Measurements from ENCODE around the gene CHIT1.

The CHIT1 gene

DNA sequence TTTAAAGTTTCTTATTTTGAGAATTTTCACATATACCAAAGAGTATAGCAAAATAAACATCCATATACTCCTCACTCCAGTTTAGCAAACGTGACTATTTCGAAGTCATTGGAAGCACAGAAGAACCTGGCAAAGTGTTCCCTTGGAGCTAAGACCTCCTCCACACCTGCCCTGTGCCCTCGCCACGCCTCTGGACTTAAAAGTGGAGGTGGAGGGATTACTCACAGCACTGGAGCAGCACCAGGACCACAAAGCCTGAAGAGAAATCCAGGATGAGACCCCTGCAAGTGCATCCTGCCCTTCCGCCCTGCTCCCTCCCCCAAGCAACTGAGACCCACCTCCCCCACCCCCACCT is 43.4 kb downstream of the CHIT1 start:
- Histone ChIP-seq H3K4me3 (no peak overlapping the region), H3K27me3 (ENCODE audit: low read depth) (peaks cover 3% of the 10 kb centered on the region; the same call in 1 of the 2 replicates), H3K36me3 (replicated peaks) (no peaks in the 10 kb centered on the region), H3K9me3 (no peaks in the 10 kb centered on the region), H3K4me1 (no peaks in the 10 kb centered on the region)
- in situ Hi-C loops (cut with MboI; ENCODE audit: low sequenced_read_pairs) = no loop called here
- no peak for DNase-seq (ENCODE audit: low spot score in 2 of 2)

DNA sequence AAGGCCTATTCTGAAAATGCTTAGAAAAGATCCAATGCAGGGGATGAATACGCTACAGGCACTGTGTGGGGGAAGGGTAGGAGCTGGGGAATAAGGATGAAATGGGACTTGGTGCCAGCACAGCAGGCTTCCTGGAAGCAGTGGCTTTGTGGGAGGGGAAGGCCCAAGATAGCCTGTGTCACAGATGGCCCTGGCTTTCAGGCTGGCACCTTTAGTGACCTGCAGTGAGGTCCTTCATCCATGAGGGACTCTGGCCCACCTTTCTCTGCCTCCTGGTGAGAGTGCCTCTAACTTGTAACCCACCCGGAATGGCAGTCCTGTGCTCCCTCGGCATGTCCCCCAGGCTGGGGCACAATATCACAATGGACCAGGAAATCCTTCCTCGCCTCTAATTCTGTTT is 43.9 kb downstream of the CHIT1 start:
- Histone ChIP-seq H3K27me3 (ENCODE audit: low read depth) (peaks cover 3% of the 10 kb centered on the region; the same call in 1 of the 2 replicates), H3K36me3 (replicated peaks) (no peaks in the 10 kb centered on the region), H3K4me3 (no peak overlapping the region), H3K9me3 (no peaks in the 10 kb centered on the region), H3K4me1 (no peaks in the 10 kb centered on the region)
- no peak for DNase-seq (ENCODE audit: low spot score in 2 of 2)
- in situ Hi-C loops (cut with MboI; ENCODE audit: low sequenced_read_pairs) = no loop called here

DNA sequence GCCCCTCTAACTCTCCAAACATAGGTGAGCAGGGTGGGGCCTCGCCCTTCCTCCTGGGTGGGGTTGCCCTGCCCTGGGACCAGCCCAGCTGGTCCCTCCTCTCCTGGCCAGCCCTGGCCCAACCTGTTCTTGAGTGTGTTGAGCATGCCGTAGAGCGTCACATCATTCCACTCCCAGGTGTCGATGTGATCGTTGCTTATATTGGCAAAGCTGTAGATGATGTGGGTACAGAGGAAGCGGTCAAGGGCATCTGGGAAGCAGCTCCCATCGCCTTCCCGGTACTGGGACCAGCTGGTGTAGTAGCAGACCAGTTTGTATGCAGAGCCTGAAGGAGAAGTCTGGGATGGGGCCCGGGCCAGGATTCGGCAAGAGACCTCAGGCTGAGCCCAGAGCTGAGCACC is 44.4 kb downstream of the CHIT1 start:
- in situ Hi-C loops (cut with MboI; ENCODE audit: low sequenced_read_pairs) = no loop called here
- Histone ChIP-seq H3K4me1 (no peaks in the 10 kb centered on the region), H3K4me3 (no peak overlapping the region), H3K36me3 (replicated peaks) (no peaks in the 10 kb centered on the region), H3K9me3 (no peaks in the 10 kb centered on the region), H3K27me3 (ENCODE audit: low read depth) (peaks cover 3% of the 10 kb centered on the region; the same call in 1 of the 2 replicates)
- no peak for DNase-seq (ENCODE audit: low spot score in 2 of 2)

DNA sequence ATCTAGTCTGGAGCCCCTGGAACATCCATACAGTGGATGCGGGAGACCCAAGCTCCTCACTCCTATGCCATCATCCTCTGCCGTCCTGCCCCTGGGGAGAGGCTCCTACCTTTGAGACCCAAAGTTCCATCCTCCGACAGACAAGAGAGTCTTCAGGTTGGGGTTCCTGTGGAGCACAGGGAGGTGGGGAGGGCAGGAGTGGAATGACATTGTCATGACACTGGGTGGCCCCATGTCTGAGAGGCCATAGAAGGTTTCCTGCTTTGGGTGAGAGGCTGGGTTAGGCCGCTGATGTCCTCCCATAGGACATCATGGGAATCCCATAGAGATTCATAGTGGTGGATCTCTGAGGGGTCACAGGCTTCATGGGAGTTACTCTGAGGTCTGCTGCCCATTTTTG is 45.0 kb downstream of the CHIT1 start:
- Histone ChIP-seq H3K27me3 (ENCODE audit: low read depth) (peaks cover 3% of the 10 kb centered on the region; the same call in 1 of the 2 replicates), H3K4me1 (no peaks in the 10 kb centered on the region), H3K36me3 (replicated peaks) (no peaks in the 10 kb centered on the region), H3K4me3 (no peak overlapping the region), H3K9me3 (no peaks in the 10 kb centered on the region)
- DNase-seq (ENCODE audit: low spot score in 2 of 2) = no peak
- in situ Hi-C loops (cut with MboI; ENCODE audit: low sequenced_read_pairs) = no loop called here

DNA sequence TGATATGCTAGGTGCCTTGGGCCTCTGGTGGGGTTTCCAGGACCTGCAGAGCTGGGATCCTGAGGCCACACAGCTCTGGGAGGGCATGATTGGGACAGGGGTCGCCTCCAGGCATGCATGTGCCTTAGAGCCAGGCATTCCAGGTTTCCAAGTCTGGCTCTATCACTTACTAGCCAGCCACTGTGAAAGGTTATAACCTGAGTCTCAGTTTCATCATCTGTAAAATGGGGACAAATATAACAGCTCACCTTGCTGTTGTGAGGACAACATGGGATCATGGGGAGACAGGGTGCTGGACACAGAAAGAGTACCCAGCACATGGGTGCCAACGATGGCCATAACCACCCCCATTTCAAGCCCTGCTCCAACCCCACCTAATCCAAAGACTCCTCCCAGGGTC is 45.6 kb downstream of the CHIT1 start:
- Histone ChIP-seq H3K9me3 (no peaks in the 10 kb centered on the region), H3K27me3 (ENCODE audit: low read depth) (no peaks in the 10 kb centered on the region; the same call in 1 of the 2 replicates), H3K4me1 (no peaks in the 10 kb centered on the region), H3K36me3 (replicated peaks) (no peaks in the 10 kb centered on the region), H3K4me3 (no peak overlapping the region)
- DNase-seq (ENCODE audit: low spot score in 2 of 2) = no peak
- in situ Hi-C loops (cut with MboI; ENCODE audit: low sequenced_read_pairs) = no loop called here

DNA sequence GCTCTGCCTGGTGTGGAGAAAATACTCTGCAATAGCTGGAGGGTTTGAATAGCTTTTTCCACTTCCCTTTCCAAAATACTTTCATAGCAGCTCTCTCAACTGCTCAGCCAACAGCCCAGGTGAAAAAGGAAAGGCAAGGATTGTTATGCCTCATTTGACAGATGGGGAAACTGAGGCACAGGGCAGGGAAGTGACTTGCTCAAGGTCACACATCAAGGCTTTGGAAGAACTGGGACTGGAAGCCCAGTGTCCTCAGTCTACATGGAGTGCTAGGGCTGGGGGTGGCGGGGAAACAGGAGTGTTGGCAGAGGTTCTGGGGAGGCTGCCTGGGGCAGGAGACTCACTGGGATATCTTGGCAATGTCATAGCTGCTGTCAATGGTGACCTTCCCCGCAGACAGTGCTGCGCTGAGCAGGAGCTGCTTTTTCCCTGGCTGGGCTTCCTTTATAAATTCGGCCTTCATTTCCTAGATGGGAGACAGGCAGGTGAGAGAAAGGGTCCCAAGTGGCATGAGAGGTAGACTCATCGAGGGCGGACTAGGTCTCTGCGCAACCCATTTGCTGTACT is 47.0 kb downstream of the CHIT1 start:
- Histone ChIP-seq H3K4me3 (no peak overlapping the region), H3K9me3 (no peaks in the 10 kb centered on the region), H3K4me1 (no peaks in the 10 kb centered on the region), H3K27me3 (ENCODE audit: low read depth) (no peaks in the 10 kb centered on the region), H3K36me3 (replicated peaks) (no peaks in the 10 kb centered on the region)
- in situ Hi-C loops (cut with MboI; ENCODE audit: low sequenced_read_pairs) = no loop called here
- no peak for DNase-seq (ENCODE audit: low spot score in 2 of 2)

DNA sequence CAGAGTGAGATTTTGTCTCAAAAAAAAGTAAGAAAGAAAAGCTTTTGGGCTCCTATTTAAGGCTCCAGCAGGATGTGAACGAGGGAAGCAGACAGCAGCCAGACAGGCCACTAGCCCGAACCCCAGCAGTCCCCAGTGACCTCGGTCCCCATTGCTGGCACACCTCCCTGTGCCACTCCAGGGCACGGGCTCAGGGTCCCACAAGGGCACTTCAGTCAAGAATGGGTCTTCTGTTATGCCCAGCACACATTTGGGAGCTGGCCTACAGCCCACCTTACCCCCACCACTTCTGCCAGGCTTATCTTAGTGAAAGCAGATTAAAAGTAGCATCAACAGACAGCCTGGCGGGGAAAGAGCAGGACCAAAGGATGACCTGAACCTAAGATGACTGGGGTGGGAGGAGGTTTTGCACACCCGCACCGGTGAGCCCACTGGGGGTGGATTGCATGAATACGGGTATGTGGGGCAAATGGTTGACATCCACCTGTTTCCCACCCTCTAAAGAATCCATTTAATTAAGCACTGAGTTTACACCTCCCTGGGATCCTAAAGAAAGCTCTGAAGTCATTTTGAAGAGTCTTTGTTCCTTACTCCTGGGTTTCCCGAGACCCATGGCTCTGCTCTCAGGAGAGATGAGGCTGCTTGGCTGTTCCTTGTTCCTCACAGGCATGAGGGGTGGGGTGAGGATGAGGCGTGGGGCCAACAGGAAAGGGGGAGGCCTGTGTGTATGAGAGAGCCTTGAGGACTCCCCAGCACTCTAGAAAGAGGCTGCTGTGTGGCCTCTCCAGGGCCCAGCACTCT is 47.7 kb downstream of the CHIT1 start:
- in situ Hi-C loops (cut with MboI; ENCODE audit: low sequenced_read_pairs) = no loop called here
- no peaks in the 10 kb centered on the region for H3K27me3 ChIP-seq (ENCODE audit: low read depth)
- no peaks in the 10 kb centered on the region for H3K36me3 ChIP-seq (replicated peaks)
- H3K4me3 ChIP-seq = no peak overlapping the region
- DNase-seq (ENCODE audit: low spot score in 2 of 2) = no peak
- H3K4me1 ChIP-seq = no peaks in the 10 kb centered on the region
- H3K9me3 ChIP-seq = no peaks in the 10 kb centered on the region

DNA sequence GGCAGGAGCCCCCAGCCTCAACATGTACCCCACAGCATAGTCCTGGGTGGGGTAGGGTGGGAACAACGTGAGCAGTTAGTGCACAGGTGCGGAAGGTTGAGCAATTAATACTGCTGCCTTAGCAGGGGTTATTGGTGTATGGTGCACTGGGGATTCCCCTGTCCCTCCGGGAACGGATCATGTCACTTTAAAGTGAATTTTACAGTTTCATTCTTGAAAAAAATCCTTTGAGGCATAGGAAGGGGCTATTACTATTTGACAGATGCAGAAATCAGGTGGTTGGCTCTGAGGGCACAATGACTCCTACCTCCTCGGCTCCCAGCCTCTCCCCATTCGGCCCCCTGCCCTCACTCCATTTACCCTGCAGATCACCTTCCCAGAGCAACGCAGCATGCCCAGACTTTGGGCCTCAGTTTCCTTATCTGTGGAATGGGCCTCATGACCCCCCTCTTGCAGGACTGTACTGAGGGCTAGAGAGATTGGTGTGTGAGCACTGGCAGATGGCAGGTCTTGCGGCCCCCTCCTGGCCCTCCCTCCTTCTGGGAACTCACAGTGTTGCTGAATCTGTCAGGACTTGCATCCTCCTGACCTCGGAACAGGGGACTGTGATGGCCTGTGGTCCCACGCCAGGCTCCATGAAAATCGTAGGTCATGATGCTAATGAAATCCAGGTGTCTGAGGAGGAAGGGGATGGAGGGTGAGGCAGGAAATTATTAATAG is 48.7 kb downstream of the CHIT1 start:
- in situ Hi-C loops (cut with MboI; ENCODE audit: low sequenced_read_pairs) = no loop called here
- DNase-seq (ENCODE audit: low spot score in 2 of 2) = no peak
- H3K27me3 ChIP-seq (ENCODE audit: low read depth) = no peaks in the 10 kb centered on the region
- no peaks in the 10 kb centered on the region for H3K36me3 ChIP-seq (replicated peaks)
- no peak overlapping the region for H3K4me3 ChIP-seq
- H3K9me3 ChIP-seq = no peaks in the 10 kb centered on the region
- H3K4me1 ChIP-seq = no peaks in the 10 kb centered on the region

DNA sequence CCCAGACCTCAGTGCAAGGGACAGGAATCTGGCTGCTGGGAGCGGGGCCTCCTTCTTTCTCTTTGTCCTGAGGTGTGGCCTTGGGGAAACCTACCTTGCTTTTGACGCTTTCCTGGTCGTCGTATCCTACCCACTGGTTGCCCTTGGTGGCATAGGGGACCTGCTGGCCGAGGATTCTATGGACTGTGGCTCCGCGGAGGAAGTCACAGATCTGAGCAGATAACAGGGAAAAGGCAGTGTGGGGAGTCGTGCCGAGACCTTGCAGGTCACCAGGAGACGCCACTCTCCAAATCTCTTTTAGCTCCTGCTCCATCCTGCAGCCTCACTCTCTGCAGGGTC is 49.8 kb downstream of the CHIT1 start:
- Histone ChIP-seq H3K9me3 (no peaks in the 10 kb centered on the region), H3K27me3 (ENCODE audit: low read depth) (no peaks in the 10 kb centered on the region), H3K36me3 (replicated peaks) (no peaks in the 10 kb centered on the region), H3K4me3 (no peak overlapping the region), H3K4me1 (no peaks in the 10 kb centered on the region)
- DNase-seq (ENCODE audit: low spot score in 2 of 2) = no peak
- in situ Hi-C loops (cut with MboI; ENCODE audit: low sequenced_read_pairs) = no loop called here

DNA sequence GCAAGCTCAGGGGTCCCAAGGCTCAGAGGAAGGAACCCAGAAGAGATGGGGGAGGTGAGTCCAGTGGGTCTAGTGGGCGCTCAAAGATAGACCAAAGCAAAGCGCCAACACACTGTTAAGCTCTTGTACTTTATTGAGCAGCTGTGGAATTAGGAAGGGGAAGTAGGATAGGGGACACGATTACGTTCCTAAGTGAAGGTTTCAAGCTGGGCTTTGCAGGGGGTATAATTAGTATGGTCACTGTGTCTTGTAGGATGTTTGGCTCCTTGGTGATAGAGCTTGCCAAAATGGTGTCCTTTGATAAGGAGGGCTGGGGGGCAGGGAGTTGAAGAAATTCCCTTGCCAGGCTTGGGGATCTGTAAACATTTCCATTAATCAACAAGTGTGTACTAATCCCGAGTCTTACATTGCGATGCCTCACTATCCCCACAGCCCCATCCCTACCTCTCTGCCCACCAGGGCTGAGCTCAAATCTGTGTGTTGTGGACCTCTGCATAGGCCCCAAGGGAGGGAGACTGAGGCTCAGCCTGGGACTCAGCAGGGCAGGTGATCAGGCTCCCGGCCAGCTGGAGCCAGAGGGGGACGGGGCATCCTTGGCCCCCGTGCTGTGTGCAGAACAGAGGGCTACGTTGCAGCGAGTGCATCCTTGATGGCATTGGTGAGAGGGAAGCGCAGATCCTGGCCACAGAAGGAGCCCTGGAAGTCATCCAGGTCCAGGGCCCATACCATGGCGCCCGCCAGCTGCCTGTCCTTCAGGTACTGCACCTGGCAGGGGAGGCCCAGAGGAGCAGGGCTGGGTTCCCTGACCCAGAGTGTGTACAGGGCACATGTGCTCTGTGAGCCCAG is 50.4 kb downstream of the CHIT1 start:
- H3K27me3 ChIP-seq (ENCODE audit: low read depth) = no peaks in the 10 kb centered on the region
- H3K4me3 ChIP-seq = no peak overlapping the region
- no peaks in the 10 kb centered on the region for H3K9me3 ChIP-seq
- no peaks in the 10 kb centered on the region for H3K36me3 ChIP-seq (replicated peaks)
- in situ Hi-C loops (cut with MboI; ENCODE audit: low sequenced_read_pairs) = no loop called here
- H3K4me1 ChIP-seq = no peaks in the 10 kb centered on the region
- DNase-seq (ENCODE audit: low spot score in 2 of 2) = no peak

DNA sequence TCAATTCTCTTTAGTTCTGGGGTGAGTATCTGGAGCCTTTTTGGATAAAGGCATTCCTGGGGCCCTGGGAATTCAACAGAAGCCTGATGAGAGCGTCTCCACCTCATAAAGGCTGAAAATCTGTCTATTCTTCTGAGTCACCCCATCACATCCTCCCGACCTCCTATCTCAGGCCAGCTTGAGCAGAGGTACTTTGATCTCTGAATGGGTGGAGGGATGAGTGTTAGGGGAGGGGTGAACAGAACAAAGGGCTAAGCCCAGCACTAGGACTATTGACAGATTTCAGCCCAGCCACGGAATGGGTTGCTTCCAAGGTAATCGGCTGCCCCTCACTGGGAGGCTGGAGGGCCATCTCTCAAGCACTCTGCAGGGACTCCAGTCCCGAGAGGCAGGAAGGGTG is 51.4 kb downstream of the CHIT1 start:
- Histone ChIP-seq H3K9me3 (no peaks in the 10 kb centered on the region), H3K27me3 (ENCODE audit: low read depth) (no peaks in the 10 kb centered on the region), H3K4me1 (no peaks in the 10 kb centered on the region), H3K36me3 (replicated peaks) (no peaks in the 10 kb centered on the region), H3K4me3 (no peak overlapping the region)
- no peak for DNase-seq (ENCODE audit: low spot score in 2 of 2)
- in situ Hi-C loops (cut with MboI; ENCODE audit: low sequenced_read_pairs) = no loop called here

DNA sequence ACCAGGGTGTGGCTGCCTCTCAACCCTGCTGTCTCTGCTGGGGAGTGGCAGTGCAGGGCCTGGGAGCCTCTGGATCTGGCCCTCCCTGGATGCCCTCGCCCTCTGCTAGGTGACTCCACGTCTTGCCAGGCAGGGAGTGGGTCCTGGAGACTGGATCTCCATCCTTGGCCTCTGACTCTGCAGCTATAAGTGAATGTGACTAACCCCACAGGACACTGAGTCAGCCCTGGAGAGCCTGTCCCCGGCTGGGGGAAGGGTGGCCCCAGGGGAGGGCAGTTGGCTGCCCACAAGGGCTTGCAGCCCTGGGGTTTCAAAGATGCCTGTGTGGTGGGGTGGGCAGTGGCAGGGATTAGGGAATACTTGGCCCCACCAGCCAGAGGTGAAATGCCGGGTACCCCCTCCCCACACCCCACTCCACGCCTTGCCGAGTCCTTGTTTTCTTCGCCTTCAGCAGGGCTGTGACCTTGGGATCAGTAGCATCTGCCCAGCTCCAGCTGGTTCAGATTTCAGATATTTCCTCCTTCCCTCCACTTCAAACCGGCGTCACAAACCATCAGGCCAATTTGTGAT is 51.9 kb downstream of the CHIT1 start:
- no peaks in the 10 kb centered on the region for H3K4me1 ChIP-seq
- no peak overlapping the region for H3K4me3 ChIP-seq
- no peak for DNase-seq (ENCODE audit: low spot score in 2 of 2)
- H3K36me3 ChIP-seq (replicated peaks) = no peaks in the 10 kb centered on the region
- in situ Hi-C loops (cut with MboI; ENCODE audit: low sequenced_read_pairs) = no loop called here
- no peaks in the 10 kb centered on the region for H3K9me3 ChIP-seq
- no peaks in the 10 kb centered on the region for H3K27me3 ChIP-seq (ENCODE audit: low read depth)

DNA sequence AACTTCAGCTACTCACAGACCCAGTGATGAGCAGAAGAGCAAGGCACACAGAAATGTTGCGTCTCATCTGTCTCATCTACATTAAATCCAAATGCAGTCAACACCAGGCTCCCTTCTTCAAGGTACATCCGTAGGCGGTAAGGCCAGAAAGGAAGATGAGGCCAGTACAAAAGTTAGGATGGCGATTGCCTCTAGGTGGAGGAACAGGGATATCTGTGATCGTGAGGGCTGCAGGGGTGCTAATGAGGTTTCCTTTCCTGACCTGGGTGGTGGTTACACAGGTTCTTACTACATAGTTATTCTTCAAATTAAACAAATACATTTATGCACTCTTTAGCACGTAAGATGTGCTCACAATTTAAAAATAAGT is 52.5 kb downstream of the CHIT1 start:
- H3K4me1 ChIP-seq = no peaks in the 10 kb centered on the region

More for the DNA sequence above, 52.5 kb downstream of the CHIT1 start:
- Histone ChIP-seq H3K27me3 (ENCODE audit: low read depth) (no peaks in the 10 kb centered on the region), H3K9me3 (no peaks in the 10 kb centered on the region), H3K4me3 (no peak overlapping the region), H3K36me3 (replicated peaks) (no peaks in the 10 kb centered on the region)
- in situ Hi-C loops (cut with MboI; ENCODE audit: low sequenced_read_pairs) = no loop called here
- no peak for DNase-seq (ENCODE audit: low spot score in 2 of 2)
